ENCODE results near the gene MSRB1. TPM values are rescaled to one million over a fixed set of nuclear protein-coding genes. Genes with fewer than 3 reads are reported as not detected.

The MSRB1 gene
- polyA plus RNA-seq, 1 experiment, result 23.1 TPM

- Histone ChIP-seq H3K27me3 (ENCODE audit: control insufficient read depth, insufficient read depth, low read length) (peaks cover 9% of the 10 kb centered on the region), H3K4me3 (ENCODE audit: low read depth, low read length) (peak overlapping the region; percentile 63), H3K9me3 (ENCODE audit: control insufficient read depth, insufficient read depth, low read length) (no peaks in the 10 kb centered on the region), H3K27ac (ENCODE audit: low read depth, low read length) (no peak overlapping the region)
- TF ChIP-seq CTCF (IDR thresholded peaks at IDR 0.05; ENCODE audit: low read depth, low read length), result peak; percentile 61
- ChIA-PET POLR2A (interaction anchor here (0.6 to 1.0 kb wide), 2 partner anchors 13 to 35 kb away, joined by 3 to 6 read pairs; partner anchors contain the start of genes MSRB1 and RPS2), CTCF (interaction anchor here (0.5 to 5.8 kb wide), 16 partner anchors 12 to 223 kb away, joined by 3 to 83 read pairs (median 4); partner anchors contain the start of genes FAHD1 and MEIOB)
- peak; percentile 32 for DNase-seq (ENCODE audit: low read depth, low spot score)
Measured at GRCh38 chr16:1929578-1930337, 13.2 kb downstream of the MSRB1 start.

- H3K27ac ChIP-seq (ENCODE audit: low read depth, low read length), result no peak overlapping the region
- H3K4me3 ChIP-seq (ENCODE audit: low read depth, low read length), result peak overlapping the region; percentile 63
- H3K9me3 ChIP-seq (ENCODE audit: control insufficient read depth, insufficient read depth, low read length), result no peaks in the 10 kb centered on the region
- no peak for DNase-seq (ENCODE audit: low read depth, low spot score)
- TF ChIP-seq CTCF (IDR thresholded peaks at IDR 0.05; ENCODE audit: low read depth, low read length), result no peak
- H3K27me3 ChIP-seq (ENCODE audit: control insufficient read depth, insufficient read depth, low read length), result peaks cover 15% of the 10 kb centered on the region
- POLR2A ChIA-PET, result interaction anchor here (0.6 to 1.0 kb wide), 3 partner anchors 14 to 235 kb away, joined by 3 to 6 read pairs (median 5); partner anchors contain the start of genes MSRB1 and RPS2
- CTCF ChIA-PET, result interaction anchor here (0.6 to 5.8 kb wide), 14 partner anchors 12 to 308 kb away, joined by 3 to 83 read pairs (median 6); partner anchors contain the start of genes FAHD1 and MEIOB
Measured at GRCh38 chr16:1929105-1929504, 13.9 kb downstream of the MSRB1 start.

GRCh38 chr16:1926271-1926670 is 16.7 kb downstream of the MSRB1 start:
- no peaks in the 10 kb centered on the region; the same call in 1 of the 2 replicates for H3K9me3 ChIP-seq (ENCODE audit: control insufficient read depth, insufficient read depth, low read length)
- H3K27me3 ChIP-seq (ENCODE audit: control insufficient read depth, insufficient read depth, low read length), result peaks cover 40% of the 10 kb centered on the region
- no peak for DNase-seq (ENCODE audit: low read depth, low spot score)
- POLR2A ChIA-PET, result no interaction called here
- TF ChIP-seq CTCF (IDR thresholded peaks at IDR 0.05; ENCODE audit: low read depth, low read length), result no peak
- H3K4me3 ChIP-seq (ENCODE audit: low read depth, low read length), result no peak overlapping the region
- CTCF ChIA-PET, result interaction anchor here (0.6 to 1.0 kb wide), 2 partner anchors 41 to 62 kb away, joined by 5 to 8 read pairs; no protein-coding TSS in a partner anchor
- no peak overlapping the region for H3K27ac ChIP-seq (ENCODE audit: low read depth, low read length)

GRCh38 chr16:1924095-1924494 is 18.9 kb downstream of the MSRB1 start:
- H3K9me3 ChIP-seq (ENCODE audit: control insufficient read depth, insufficient read depth, low read length), result peaks cover 3% of the 10 kb centered on the region; the same call in 1 of the 2 replicates
- no peak overlapping the region for H3K27ac ChIP-seq (ENCODE audit: low read depth, low read length)
- H3K27me3 ChIP-seq (ENCODE audit: control insufficient read depth, insufficient read depth, low read length), result peaks cover 58% of the 10 kb centered on the region
- no peak for DNase-seq (ENCODE audit: low read depth, low spot score)
- ChIA-PET CTCF (interaction anchor here (1.0 kb wide), 1 partner anchor 37 kb away, joined by 3 read pairs; no protein-coding TSS in a partner anchor), POLR2A (no interaction called here)
- H3K4me3 ChIP-seq (ENCODE audit: low read depth, low read length), result no peak overlapping the region
- no peak for TF ChIP-seq CTCF (IDR thresholded peaks at IDR 0.05; ENCODE audit: low read depth, low read length)
